Upper lobe of right lung (tissue), 1 donor: ENCODE results near the gene ACVR1B. TPM values are rescaled to one million over a fixed set of nuclear protein-coding genes. Genes with fewer than 3 reads are reported as not detected.

Experiments used
- ATAC-seq: fragments of 200-7000 bp; cut with Tn5 transposase; one replicate; pipeline ENCODE4 v1.9.1; 2020; ENCODE audit warnings: mild to moderate bottlenecking, moderate library complexity
- DNase-seq: peaks from one replicate; pipeline ENCODE4 v3.0.0-alpha.2; 2020
- H3K27ac ChIP-seq: fragments of 200-600 bp; one replicate; pipeline ENCODE4 v1.8.0; 2022
- H3K27me3 ChIP-seq: fragments of 200-600 bp; one replicate; pipeline ENCODE4 v1.8.0; 2022; ENCODE audit warnings: mild to moderate bottlenecking
- H3K36me3 ChIP-seq: fragments of 200-600 bp; one replicate; pipeline ENCODE4 v1.8.0; 2022
- H3K4me1 ChIP-seq: fragments of 200-600 bp; one replicate; pipeline ENCODE4 v1.8.0; 2022
- H3K4me3 ChIP-seq: fragments of 200-600 bp; one replicate; pipeline ENCODE4 v1.8.0; 2022; ENCODE audit warnings: mild to moderate bottlenecking
- H3K9me3 ChIP-seq: fragments of 200-600 bp; one replicate; pipeline ENCODE4 v1.8.0; 2022
- CTCF ChIP-seq: fragments of 200-600 bp; IDR thresholded peaks from one replicate; pipeline ENCODE4 v1.8.0; 2022; ENCODE audit warnings: antibody characterized with exemption
- intact Hi-C: fragments of 100-400 bp; cut with DNase I; formaldehyde crosslinking; loops from one replicate; pipeline ENCODE4 v1.11.0; 2022
- total RNA-seq: library from RNA; stranded (reverse); fragmentation: NEBNext Ultra II Directional; extraction: Animal tissue kit (Norgen Biotek cat#: 25700); gene quantifications from one replicate; pipeline ENCODE4 v1.2.1, GENCODE V29; 2021
- donor health status: DM: no; HTN: yes; CAD: no; lungs with severe emphysema.

Gene ACVR1B
- total RNA-seq, 1 donor from 2014 or later = 33.5 TPM

- H3K4me1 ChIP-seq = peaks cover 66% of the 10 kb centered on the region
These were observed 21.4 kb downstream of the ACVR1B start for GRCh38 chr12:51972849-51973273.

GRCh38 chr12:51973560-51973959, 22.1 kb downstream of the ACVR1B start:
- peaks cover 28% of the 10 kb centered on the region for H3K36me3 ChIP-seq
- peak overlapping the region; percentile 73 for H3K27ac ChIP-seq
- ATAC-seq = no peak
- TF ChIP-seq CTCF = no peak
- no peaks in the 10 kb centered on the region for H3K9me3 ChIP-seq
- peaks cover 66% of the 10 kb centered on the region for H3K4me1 ChIP-seq
- no peak overlapping the region for H3K4me3 ChIP-seq
- no peaks in the 10 kb centered on the region for H3K27me3 ChIP-seq
- no peak for DNase-seq
- intact Hi-C loops = loop anchor here (10.0 kb wide), 1 partner anchor 49 kb away; no protein-coding TSS in a partner anchor

More at GRCh38 chr12:51972849-51973273, 21.4 kb downstream of the ACVR1B start:
- intact Hi-C loops = loop anchor here (10.0 kb wide), 1 partner anchor 48 kb away; no protein-coding TSS in a partner anchor
- peak; percentile 87 for ATAC-seq
- peaks cover 23% of the 10 kb centered on the region for H3K36me3 ChIP-seq
- peak overlapping the region; percentile 73 for H3K27ac ChIP-seq
- no peaks in the 10 kb centered on the region for H3K9me3 ChIP-seq
- H3K27me3 ChIP-seq = no peaks in the 10 kb centered on the region
- DNase-seq = peak; percentile 87
- no peak overlapping the region for H3K4me3 ChIP-seq
- no peak for TF ChIP-seq CTCF

- TF ChIP-seq CTCF = no peak
- H3K4me3 ChIP-seq = no peak overlapping the region
- H3K36me3 ChIP-seq = peaks cover 28% of the 10 kb centered on the region
- H3K9me3 ChIP-seq = no peaks in the 10 kb centered on the region
- ATAC-seq (no peak), DNase-seq (no peak)
- intact Hi-C loops = loop anchor here (10.0 kb wide), 1 partner anchor 50 kb away; no protein-coding TSS in a partner anchor
- no peaks in the 10 kb centered on the region for H3K27me3 ChIP-seq
- no peak overlapping the region for H3K27ac ChIP-seq
- H3K4me1 ChIP-seq = peaks cover 66% of the 10 kb centered on the region
These were observed 23.1 kb downstream of the ACVR1B start for GRCh38 chr12:51974646-51975045.

GRCh38 chr12:51975196-51975595, 23.7 kb downstream of the ACVR1B start:
- Histone ChIP-seq H3K27me3 (no peaks in the 10 kb centered on the region), H3K27ac (no peak overlapping the region), H3K4me1 (peaks cover 72% of the 10 kb centered on the region), H3K4me3 (no peak overlapping the region), H3K36me3 (peaks cover 28% of the 10 kb centered on the region), H3K9me3 (no peaks in the 10 kb centered on the region)
- no peak for TF ChIP-seq CTCF
- intact Hi-C loops = loop anchor here (10.0 kb wide), 1 partner anchor 50 kb away; no protein-coding TSS in a partner anchor
- DNase-seq = no peak
- no peak for ATAC-seq

- Histone ChIP-seq H3K4me3 (no peak overlapping the region), H3K27me3 (no peaks in the 10 kb centered on the region), H3K9me3 (no peaks in the 10 kb centered on the region), H3K4me1 (peaks cover 62% of the 10 kb centered on the region), H3K27ac (peak overlapping the region; percentile 47), H3K36me3 (peaks cover 36% of the 10 kb centered on the region)
- ATAC-seq (peak; percentile 7), DNase-seq (no peak)
- intact Hi-C loops = loop anchor here (10.0 kb wide), 1 partner anchor 52 kb away; no protein-coding TSS in a partner anchor
- no peak for TF ChIP-seq CTCF
These were observed 25.1 kb downstream of the ACVR1B start for GRCh38 chr12:51976376-51977160.
